ENCODE measurements around the gene KIF13A. TPM values are rescaled to one million over a fixed set of nuclear protein-coding genes. Genes with fewer than 3 reads are reported as not detected.
A peak's percentile ranks its signal among the peaks of the same experiment; 100 is the strongest.

The KIF13A gene
- total RNA-seq, 1 experiment from 2014 or later: 49.3 TPM

DNA sequence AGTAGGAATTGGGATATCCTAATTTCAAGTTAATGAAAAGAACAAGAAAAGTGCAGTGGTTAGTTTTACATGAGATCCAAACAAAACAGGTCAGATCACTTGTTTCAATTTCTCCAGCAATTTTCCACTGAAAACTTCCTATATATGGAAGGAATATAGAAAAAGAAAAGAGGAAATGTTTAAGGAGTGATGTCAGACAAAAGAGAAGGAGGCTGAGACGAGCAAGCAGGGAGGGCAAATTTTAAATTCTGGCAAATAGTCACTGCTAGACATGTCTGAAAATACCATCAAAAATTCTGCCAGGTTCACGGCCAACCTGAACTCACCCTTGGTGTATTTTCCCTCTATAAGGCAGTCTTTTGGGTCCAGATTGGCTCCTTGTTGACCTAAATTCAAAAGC is 271.2 kb downstream of the KIF13A start:
- Histone ChIP-seq H3K4me1 (ENCODE audit: control insufficient read depth, insufficient read depth, low read length) (peaks cover 10% of the 10 kb centered on the region; the same call in 1 of the 2 replicates), H3K9me3 (ENCODE audit: control insufficient read depth, insufficient read depth, low read depth, low read length) (no peaks in the 10 kb centered on the region), H3K4me3 (ENCODE audit: low read depth in 2 of 2, low read length in 2 of 2) (no peak overlapping the region), H3K27me3 (ENCODE audit: control insufficient read depth, insufficient read depth, low read length) (no peaks in the 10 kb centered on the region), H3K36me3 (ENCODE audit: control insufficient read depth, insufficient read depth, low read length) (no peaks in the 10 kb centered on the region), H3K27ac (ENCODE audit: low read length) (no peak overlapping the region)
- ChIA-PET CTCF (no interaction called here), POLR2A (no interaction called here)
- intact Hi-C loops (cut with micrococcal nuclease; ENCODE audit: unreplicated experiment) (no loop called here), in situ Hi-C loops (cut with HindIII; ENCODE audit: low pct_unique_long_range_greater_than_20kb, low sequenced_read_pairs) (no loop called here)
- TF ChIP-seq TCF7L2 (IDR thresholded peaks at IDR 0.05; ENCODE audit: low read depth, low read length) (no peak), SIN3A (IDR thresholded peaks at IDR 0.05; ENCODE audit: borderline replicate concordance, insufficient read depth, low read depth, low read length) (no peak), POLR2AphosphoS5 (IDR thresholded peaks at IDR 0.05; ENCODE audit: low read depth, low read length) (no peak)
- TF ChIP-seq, protein P1, sequence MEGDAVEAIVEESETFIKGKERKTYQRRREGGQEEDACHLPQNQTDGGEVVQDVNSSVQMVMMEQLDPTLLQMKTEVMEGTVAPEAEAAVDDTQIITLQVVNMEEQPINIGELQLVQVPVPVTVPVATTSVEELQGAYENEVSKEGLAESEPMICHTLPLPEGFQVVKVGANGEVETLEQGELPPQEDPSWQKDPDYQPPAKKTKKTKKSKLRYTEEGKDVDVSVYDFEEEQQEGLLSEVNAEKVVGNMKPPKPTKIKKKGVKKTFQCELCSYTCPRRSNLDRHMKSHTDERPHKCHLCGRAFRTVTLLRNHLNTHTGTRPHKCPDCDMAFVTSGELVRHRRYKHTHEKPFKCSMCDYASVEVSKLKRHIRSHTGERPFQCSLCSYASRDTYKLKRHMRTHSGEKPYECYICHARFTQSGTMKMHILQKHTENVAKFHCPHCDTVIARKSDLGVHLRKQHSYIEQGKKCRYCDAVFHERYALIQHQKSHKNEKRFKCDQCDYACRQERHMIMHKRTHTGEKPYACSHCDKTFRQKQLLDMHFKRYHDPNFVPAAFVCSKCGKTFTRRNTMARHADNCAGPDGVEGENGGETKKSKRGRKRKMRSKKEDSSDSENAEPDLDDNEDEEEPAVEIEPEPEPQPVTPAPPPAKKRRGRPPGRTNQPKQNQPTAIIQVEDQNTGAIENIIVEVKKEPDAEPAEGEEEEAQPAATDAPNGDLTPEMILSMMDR (IDR thresholded peaks at IDR 0.05): no peak
- TF ChIP-seq, protein P2, sequence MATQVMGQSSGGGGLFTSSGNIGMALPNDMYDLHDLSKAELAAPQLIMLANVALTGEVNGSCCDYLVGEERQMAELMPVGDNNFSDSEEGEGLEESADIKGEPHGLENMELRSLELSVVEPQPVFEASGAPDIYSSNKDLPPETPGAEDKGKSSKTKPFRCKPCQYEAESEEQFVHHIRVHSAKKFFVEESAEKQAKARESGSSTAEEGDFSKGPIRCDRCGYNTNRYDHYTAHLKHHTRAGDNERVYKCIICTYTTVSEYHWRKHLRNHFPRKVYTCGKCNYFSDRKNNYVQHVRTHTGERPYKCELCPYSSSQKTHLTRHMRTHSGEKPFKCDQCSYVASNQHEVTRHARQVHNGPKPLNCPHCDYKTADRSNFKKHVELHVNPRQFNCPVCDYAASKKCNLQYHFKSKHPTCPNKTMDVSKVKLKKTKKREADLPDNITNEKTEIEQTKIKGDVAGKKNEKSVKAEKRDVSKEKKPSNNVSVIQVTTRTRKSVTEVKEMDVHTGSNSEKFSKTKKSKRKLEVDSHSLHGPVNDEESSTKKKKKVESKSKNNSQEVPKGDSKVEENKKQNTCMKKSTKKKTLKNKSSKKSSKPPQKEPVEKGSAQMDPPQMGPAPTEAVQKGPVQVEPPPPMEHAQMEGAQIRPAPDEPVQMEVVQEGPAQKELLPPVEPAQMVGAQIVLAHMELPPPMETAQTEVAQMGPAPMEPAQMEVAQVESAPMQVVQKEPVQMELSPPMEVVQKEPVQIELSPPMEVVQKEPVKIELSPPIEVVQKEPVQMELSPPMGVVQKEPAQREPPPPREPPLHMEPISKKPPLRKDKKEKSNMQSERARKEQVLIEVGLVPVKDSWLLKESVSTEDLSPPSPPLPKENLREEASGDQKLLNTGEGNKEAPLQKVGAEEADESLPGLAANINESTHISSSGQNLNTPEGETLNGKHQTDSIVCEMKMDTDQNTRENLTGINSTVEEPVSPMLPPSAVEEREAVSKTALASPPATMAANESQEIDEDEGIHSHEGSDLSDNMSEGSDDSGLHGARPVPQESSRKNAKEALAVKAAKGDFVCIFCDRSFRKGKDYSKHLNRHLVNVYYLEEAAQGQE (IDR thresholded peaks at IDR 0.05; ENCODE audit: insufficient read depth in 1 of 2, low read depth in 2 of 2, low read length in 1 of 2): no peak
- ATAC-seq (no peak), DNase-seq (ENCODE audit: low read depth, low spot score) (no peak)
- no TSS peak for BruUV-seq (replicated peaks)

- BruUV-seq (replicated peaks): no TSS peak
- CTCF ChIA-PET: no interaction called here
Measured at GRCh38 chr6:17714879-17715851, 272.3 kb downstream of the KIF13A start.

More at GRCh38 chr6:17714879-17715851, 272.3 kb downstream of the KIF13A start:
- POLR2A ChIA-PET: no interaction called here
- H3K27me3 ChIP-seq (ENCODE audit: control insufficient read depth, insufficient read depth, low read length): no peaks in the 10 kb centered on the region
- no peaks in the 10 kb centered on the region for H3K9me3 ChIP-seq (ENCODE audit: control insufficient read depth, insufficient read depth, low read depth, low read length)
- ATAC-seq: peak; percentile 66; the same call in 1 of the 2 replicates
- in situ Hi-C loops (cut with HindIII; ENCODE audit: low pct_unique_long_range_greater_than_20kb, low sequenced_read_pairs) (no loop called here), intact Hi-C loops (cut with micrococcal nuclease; ENCODE audit: unreplicated experiment) (no loop called here)
- H3K4me3 ChIP-seq (ENCODE audit: low read depth in 2 of 2, low read length in 2 of 2): no peak overlapping the region; a peak in 1 of 4 replicates
- no peaks in the 10 kb centered on the region for H3K36me3 ChIP-seq (ENCODE audit: control insufficient read depth, insufficient read depth, low read length)
- DNase-seq (ENCODE audit: low read depth, low spot score): no peak
- TF ChIP-seq, protein P2 (IDR thresholded peaks at IDR 0.05; ENCODE audit: insufficient read depth in 1 of 2, low read depth in 2 of 2, low read length in 1 of 2): no peak
- no peak for TF ChIP-seq TCF7L2 (IDR thresholded peaks at IDR 0.05; ENCODE audit: low read depth, low read length)
- TF ChIP-seq SIN3A (IDR thresholded peaks at IDR 0.05; ENCODE audit: borderline replicate concordance, insufficient read depth, low read depth, low read length): no peak
- no peak for TF ChIP-seq POLR2AphosphoS5 (IDR thresholded peaks at IDR 0.05; ENCODE audit: low read depth, low read length)
- TF ChIP-seq, protein P1 (IDR thresholded peaks at IDR 0.05): no peak
- H3K27ac ChIP-seq (ENCODE audit: low read length): 0 out of 2 replicates have a peak overlapping the region, but pooled peaks have one; percentile 23
- H3K4me1 ChIP-seq (ENCODE audit: control insufficient read depth, insufficient read depth, low read length): peaks cover 10% of the 10 kb centered on the region; the same call in 1 of the 2 replicates

Measured in Panc1 (cell line).